Stimulated activated CD8-positive, alpha-beta memory T cell treated with anti-CD3 and anti-CD28 coated beads, Interleukin-12 subunit alpha, Interleukin-12 subunit beta, amount 100 ng/mL, for 24 hours (primary cell): ENCODE data around the gene GCLM.
"Not testable (repeated sequence)": the region's sequence is repeated elsewhere in the genome, so short reads cannot be mapped to it uniquely, and the experiment has no call there.

Experiments used
- DNase-seq: peaks from one replicate; pipeline ENCODE4 v3.0.0-alpha.2; 2020; ENCODE audit errors: extremely low read depth

GCLM gene, protein sequence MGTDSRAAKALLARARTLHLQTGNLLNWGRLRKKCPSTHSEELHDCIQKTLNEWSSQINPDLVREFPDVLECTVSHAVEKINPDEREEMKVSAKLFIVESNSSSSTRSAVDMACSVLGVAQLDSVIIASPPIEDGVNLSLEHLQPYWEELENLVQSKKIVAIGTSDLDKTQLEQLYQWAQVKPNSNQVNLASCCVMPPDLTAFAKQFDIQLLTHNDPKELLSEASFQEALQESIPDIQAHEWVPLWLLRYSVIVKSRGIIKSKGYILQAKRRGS

DNA sequence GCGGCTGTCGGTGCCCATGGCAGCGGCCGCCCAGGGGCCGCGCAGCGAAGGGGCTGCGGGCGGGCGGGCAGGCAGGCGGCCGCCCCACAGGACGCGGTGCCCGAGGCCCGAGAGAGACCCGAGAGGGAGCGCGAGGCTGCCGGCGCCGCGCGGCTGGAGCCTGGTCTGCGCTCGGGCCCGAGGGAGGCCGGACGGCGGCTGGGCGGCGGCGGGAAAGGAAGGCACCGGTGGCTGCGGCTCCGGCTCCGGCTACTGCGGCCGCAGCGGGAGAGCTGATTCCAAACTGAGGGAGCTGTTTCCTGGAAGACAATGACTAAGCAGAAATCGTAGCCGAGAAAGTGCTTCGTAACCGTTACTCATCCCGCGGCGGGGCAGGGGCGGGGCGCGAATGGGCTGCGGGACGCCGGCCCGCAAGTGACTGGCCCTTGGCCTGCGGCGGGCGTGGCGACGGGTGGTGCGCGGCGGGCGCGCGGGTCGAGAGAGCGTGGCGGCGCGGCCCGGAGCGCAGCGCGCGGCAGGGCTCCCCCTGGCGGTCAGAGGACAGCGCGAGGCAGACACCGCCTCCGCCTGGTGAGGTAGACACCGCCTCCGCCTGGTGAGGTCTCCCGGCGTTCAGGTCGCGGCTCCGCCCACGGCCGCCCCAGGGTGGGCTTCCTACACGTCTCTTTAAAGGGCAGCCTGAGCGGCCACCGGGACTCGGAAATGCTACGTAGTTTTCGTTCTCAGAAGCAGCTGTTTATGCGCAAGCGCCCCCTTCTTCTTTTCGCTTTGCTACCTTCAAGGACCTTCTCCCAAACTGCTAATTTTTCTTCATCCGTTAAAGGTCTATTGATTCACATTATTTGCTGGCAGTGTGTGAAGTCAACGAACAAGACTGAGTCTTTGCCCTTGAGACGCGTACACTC, at the start of gene GCLM:
TSS of gene GCLM (minus strand) at position 285 of the 905 bp plus-strand sequence. CDS start at position 18, 267 bp downstream.
- peak; percentile 79 for DNase-seq

DNA sequence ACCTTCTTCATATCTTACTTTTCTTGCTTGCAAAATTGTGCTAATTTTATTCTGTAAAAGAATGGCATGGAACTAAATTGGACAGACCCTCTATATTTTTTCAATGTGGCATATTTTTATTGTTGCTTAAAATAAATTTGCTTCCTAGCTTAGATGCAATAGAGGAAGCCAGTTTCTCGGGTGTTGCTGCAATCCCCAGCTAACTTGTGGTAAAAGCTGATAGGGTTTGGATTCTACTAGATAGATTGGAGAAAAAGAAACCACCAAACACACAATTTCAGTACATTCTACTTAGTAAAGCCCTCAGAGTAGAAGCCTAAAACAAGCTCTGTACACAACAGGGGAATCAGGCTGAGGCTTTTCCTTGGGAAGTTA, 49.5 kb upstream of the GCLM start:
- no peak for DNase-seq

- no peak for DNase-seq
Measured at GRCh38 chr1:93958032-93958725, 48.9 kb upstream of the GCLM start.

GRCh38 chr1:93955765-93956164, 46.5 kb upstream of the GCLM start:
- DNase-seq, result no peak

- DNase-seq, result not testable (repeated sequence)
Measured at GRCh38 chr1:93947002-93947686, 37.9 kb upstream of the GCLM start.

- no peak for DNase-seq
Measured at GRCh38 chr1:93938461-93939145, 29.4 kb upstream of the GCLM start.

- no peak for DNase-seq
Measured at GRCh38 chr1:93937997-93938396, 28.8 kb upstream of the GCLM start.

GRCh38 chr1:93925206-93925605, 16.0 kb upstream of the GCLM start:
- DNase-seq, result no peak

- no peak for DNase-seq
Measured at GRCh38 chr1:93919780-93920179, 10.6 kb upstream of the GCLM start.

DNA sequence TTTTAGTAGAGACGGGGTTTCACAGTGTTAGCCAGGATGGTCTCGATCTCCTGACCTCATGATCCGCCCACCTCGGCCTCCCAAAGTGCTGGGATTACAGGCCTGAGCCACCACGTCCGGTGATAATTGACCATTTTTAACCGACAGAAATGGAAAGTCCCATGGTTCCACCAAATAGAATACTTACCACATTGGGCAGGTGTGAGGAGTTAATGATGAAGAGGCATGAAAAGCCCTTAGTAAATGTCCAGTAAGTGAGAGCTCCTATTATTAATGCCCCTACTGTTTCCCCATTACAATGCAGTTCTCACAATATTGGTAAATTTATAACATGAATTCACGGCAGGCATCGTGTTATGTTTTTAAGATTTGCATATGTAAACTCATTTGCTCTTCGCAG, 8.1 kb upstream of the GCLM start:
- DNase-seq, result no peak

GRCh38 chr1:93910880-93911279, 1.6 kb upstream of the GCLM start:
- not testable (repeated sequence) for DNase-seq

DNA sequence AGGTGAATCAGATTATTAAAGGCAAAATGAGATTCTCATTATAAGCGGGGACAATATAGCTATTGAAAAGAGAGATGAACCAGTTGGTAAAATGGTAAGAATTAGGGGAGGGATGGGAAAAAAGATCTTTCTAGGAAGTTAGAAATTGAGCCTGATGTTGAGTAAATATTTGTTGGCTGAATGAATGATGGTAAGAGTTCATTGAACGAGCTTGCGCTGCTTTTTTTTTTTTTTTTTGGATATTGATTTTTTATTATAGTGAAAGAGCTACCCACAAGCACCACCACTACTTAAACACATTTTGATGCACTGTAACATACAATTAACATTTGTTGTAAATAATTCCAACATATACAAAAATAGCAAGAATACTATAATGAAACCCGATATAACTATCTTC, 1.1 kb upstream of the GCLM start:
- no peak for DNase-seq

DNA sequence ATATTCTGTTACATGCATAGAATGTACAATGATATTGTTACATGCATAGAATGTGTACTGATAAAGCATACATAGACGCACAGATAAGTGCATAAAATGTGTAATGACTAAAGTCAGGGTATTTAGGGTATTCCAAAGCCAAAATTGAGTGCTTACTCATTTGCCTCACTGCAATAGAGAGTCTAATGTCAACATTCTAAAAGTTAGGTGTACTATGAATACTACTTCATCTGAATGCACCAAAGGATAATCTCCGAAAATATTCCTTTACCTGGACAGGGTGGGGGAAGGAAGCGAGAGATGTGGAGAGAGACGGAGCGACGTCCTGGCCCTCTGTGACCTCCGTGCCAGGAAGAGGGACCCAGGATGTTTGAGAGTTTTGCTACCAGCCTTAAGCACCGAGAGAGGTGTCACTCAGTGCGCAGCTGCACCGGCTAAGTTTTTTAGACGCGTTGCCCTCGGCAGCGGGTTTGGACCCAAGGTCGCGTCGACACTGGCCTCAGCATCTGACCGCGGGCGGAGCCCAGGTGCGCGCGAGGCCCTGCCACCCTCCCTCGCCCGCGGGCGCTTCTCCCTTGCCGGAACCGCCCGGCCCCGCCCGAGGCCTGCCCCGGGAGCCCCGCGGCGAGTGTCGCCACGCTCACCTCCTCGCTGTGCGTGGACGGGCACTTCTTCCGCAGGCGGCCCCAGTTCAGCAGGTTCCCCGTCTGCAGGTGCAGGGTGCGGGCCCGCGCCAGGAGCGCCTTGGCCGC, 660 bp downstream of the GCLM start:
- peak; percentile 10 for DNase-seq

GRCh38 chr1:93907718-93908117, 1.5 kb downstream of the GCLM start:
- DNase-seq, result no peak

DNA sequence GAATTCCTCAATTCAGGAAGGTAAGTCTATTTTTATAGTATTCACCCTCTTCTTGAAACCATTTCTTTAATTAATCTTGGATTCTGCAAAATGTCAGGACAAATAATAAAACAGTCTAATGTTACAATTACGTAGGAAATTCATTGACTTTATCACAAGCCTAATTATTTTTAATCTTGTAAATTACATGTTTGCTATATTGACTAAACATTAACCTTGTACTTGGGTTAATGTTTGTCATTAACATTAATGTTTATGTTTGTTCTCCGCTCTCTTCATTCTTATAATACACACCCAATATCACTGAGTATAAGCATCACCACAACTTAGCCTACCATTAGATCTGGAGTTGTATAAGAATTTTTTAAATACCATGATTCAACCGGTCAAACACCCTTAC, 2.8 kb downstream of the GCLM start:
- no peak for DNase-seq

- DNase-seq, result no peak
Measured at GRCh38 chr1:93905734-93906133, 3.5 kb downstream of the GCLM start.

DNA sequence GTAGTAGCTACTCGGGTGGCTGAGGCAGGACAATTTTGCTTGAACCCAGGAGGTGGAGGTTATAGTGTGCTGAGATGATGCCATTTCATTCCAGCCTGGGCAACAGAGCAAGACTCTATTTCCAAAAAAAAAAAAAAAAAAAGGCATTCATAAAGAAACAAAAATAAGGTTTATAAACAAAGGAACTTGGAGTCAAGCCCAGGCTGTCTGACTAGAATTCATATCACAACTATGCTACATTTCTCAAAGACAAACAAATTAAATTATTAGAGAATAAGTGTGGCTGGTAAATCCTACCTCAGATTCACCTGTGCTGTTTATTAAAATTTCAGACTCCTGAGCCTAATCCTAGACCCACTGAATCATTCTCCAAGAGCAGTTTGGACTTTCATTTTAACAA, 4.2 kb downstream of the GCLM start:
- no peak for DNase-seq

DNA sequence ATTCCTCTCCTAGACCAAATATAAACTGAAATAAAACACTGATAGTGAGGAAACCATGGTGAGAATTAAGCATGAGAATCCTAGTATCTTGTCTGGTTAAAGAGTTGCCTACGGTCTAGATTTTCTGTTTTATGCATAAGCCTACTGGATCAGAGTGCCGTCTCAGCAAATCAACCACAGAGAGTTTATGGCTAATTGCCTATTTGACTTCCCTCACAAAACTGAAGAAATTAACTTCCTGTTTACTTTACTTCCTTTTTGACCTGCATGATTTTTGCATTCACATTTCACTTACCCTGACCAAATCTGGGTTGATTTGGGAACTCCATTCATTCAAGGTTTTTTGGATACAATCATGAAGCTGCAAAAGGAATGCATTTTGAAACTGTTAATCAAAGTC, 5.0 kb downstream of the GCLM start:
- DNase-seq, result no peak

DNA sequence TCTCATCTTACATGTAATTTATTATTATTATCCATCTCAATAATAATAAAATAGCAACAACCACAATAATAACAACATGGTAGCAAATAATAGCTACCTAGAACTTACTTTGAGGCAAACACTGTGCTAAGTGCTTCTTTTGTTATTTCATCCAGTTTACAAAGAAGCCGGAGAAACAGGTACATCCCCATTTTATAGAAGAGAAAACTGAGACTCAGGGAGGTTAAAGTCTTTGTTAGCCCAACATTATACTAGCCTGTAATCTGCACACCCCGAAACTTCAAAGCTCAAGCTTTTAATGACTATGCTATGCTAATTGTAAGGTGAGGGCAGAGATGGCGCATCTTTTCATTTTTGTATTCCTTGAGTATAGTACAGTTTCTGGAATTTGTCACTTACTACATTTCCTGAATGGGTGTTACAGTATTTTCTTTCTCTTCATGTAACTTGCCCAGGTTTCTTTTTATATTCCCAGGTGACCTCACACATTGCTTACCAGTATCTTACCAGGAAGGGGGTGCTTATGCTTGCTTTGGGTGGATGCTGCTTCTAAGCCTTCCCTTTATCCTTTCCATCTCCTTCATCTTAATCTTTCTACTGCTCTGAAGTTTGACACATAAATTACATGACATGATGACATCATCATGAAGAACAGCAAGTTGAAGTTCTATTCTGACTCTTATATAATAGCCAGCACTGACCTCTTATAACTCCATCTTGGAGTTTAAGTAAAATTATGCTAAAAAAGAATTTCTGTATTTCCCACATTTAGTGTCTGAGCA, 8.3 kb downstream of the GCLM start:
- no peak for DNase-seq
